Gastrocnemius medialis (tissue), 4 donors: ENCODE data around the gene WDR45B.

Source experiments
- POLR2A ChIP-seq, 2 donors: fragments of 450-650 bp; IDR thresholded peaks; one replicate each; pipeline ENCODE4 v1.6.1; 2017; ENCODE audit warnings: antibody characterized with exemption in 2 of 2, mild to moderate bottlenecking in 2 of 2, moderate library complexity in 2 of 2
- TF ChIP-seq, protein P1 (sequence below), 5 experiments: fragments of 450-650 bp in 3 of 5; fragments of 200-600 bp in 2 of 5; sonication (generic) in 2 of 5; IDR thresholded peaks in 4 of 5; conservative IDR thresholded peaks in 1 of 5; 1 replicate in 4 of 5; 2 replicates in 1 of 5; pipeline ENCODE4 v1.5.1; 2016 to 2019; ENCODE audit warnings: antibody characterized with exemption in 5 of 5, mild to moderate bottlenecking in 3 of 5, moderate library complexity in 3 of 5

DNA sequence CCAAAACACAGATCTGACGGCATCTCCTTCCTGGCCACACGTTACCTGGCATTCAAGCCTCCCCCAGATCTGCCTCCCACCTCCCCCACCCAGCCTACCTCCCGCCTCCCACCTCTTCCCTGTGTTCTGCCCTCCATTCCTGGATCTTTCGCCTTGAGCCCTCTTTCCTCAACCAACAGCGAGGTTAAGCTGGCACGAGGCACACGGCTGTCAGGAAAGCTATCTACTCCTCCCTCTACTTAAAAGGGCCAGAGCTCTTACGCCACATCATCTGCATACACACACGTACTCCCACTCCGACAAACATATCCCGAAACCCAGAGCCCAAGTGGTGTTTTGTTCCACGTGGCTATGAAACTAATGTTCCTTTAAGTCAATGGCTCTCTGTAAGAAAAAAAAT is 18.0 kb downstream of the WDR45B start:
- TF ChIP-seq, protein P1, sequence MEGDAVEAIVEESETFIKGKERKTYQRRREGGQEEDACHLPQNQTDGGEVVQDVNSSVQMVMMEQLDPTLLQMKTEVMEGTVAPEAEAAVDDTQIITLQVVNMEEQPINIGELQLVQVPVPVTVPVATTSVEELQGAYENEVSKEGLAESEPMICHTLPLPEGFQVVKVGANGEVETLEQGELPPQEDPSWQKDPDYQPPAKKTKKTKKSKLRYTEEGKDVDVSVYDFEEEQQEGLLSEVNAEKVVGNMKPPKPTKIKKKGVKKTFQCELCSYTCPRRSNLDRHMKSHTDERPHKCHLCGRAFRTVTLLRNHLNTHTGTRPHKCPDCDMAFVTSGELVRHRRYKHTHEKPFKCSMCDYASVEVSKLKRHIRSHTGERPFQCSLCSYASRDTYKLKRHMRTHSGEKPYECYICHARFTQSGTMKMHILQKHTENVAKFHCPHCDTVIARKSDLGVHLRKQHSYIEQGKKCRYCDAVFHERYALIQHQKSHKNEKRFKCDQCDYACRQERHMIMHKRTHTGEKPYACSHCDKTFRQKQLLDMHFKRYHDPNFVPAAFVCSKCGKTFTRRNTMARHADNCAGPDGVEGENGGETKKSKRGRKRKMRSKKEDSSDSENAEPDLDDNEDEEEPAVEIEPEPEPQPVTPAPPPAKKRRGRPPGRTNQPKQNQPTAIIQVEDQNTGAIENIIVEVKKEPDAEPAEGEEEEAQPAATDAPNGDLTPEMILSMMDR (IDR thresholded peaks at IDR 0.05 in 4 of 5, conservative IDR thresholded peaks at IDR 0.05 in 1 of 5) = no peak
- no peak for TF ChIP-seq POLR2A (IDR thresholded peaks at IDR 0.05)
